Measurements from ENCODE around the gene ZNF205. TPM values are rescaled to one million over a fixed set of nuclear protein-coding genes. Genes with fewer than 3 reads are reported as not detected.
A peak's percentile ranks its signal among the peaks of the same experiment; 100 is the strongest.

ZNF205 gene
- total RNA-seq, 4 donors from 2014 or later, result 11.6 to 25.8 (median 20.4) TPM

GRCh38 chr16:3133844-3134243 is 21.5 kb downstream of the ZNF205 start:
- no peaks in the 10 kb centered on the region for H3K27me3 ChIP-seq
- H3K36me3 ChIP-seq, result peaks cover 0 to 38% of the 10 kb centered on the region in 2 donors

DNA sequence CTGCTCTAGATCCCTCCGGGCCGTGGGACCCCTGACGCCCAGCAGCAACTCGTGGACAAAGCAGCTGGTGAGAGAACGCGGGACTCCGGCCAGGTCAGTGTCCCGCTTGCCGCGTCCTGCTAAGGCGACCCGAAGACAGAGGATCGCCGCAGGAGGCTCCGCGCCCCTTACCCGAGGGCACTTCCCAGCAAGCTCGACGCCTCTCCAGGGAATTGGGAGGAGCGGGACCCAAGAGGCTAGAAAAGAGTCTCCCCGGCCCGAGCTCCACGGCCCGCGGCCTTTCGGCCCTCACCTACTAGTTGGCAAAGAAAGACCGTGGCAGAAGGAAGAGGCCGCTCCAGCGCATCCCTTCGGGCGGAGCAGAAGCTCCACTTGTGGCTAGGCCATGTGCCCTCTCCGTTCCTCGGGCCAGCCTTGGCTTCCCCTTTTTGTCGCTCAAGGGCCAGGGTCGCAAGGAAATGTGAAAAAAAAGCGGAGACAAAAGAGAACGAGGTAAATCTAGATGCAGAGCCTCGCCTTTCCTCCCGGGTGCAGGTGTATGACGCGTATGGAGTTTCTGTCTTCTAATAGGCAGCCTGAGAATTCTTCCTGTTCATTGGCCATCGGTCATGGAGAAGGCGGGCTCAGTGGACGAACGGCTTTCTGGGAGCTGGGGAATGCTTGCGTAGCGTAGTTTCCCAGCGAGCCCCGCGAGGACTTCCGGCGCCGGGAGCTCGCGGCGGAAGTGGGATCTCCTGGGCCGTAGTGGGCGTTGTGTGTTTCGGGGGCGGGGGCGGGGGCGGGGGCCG is 22.1 kb downstream of the ZNF205 start, which contains the start of gene ZNF213:
TSS of gene ZNF213 (plus strand) at position 692 of the 788 bp plus-strand sequence. CDS start 2,252 bp downstream, outside the sequence.
- Histone ChIP-seq H3K36me3 (peaks cover 0 to 44% of the 10 kb centered on the region in 2 donors), H3K27me3 (no peaks in the 10 kb centered on the region), H3K27ac (peak within 1 kb of the TSS; percentile 94 to 98 (median 96)), H3K9me3 (no peaks in the 10 kb centered on the region), H3K4me1 (peaks cover 0 to 57% (median 10%) of the 10 kb centered on the region in 3 donors), H3K4me3 (peak within 1 kb of the TSS; percentile 68 to 94)
- WGBS, 2 donors (ENCODE audit: low coverage in 1 of 2), result 0% methylated on average over 6 to 25 of the region's 63 CpGs
- peak; percentile 57 to 75 for TF ChIP-seq POLR2A (IDR thresholded peaks at IDR 0.05)
- no peak for TF ChIP-seq EP300 (IDR thresholded peaks at IDR 0.05)
- TF ChIP-seq, protein P1, sequence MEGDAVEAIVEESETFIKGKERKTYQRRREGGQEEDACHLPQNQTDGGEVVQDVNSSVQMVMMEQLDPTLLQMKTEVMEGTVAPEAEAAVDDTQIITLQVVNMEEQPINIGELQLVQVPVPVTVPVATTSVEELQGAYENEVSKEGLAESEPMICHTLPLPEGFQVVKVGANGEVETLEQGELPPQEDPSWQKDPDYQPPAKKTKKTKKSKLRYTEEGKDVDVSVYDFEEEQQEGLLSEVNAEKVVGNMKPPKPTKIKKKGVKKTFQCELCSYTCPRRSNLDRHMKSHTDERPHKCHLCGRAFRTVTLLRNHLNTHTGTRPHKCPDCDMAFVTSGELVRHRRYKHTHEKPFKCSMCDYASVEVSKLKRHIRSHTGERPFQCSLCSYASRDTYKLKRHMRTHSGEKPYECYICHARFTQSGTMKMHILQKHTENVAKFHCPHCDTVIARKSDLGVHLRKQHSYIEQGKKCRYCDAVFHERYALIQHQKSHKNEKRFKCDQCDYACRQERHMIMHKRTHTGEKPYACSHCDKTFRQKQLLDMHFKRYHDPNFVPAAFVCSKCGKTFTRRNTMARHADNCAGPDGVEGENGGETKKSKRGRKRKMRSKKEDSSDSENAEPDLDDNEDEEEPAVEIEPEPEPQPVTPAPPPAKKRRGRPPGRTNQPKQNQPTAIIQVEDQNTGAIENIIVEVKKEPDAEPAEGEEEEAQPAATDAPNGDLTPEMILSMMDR (IDR thresholded peaks at IDR 0.05), result no peak
- TF ChIP-seq POLR2AphosphoS5 (IDR thresholded peaks at IDR 0.05), result peak; percentile 93
- ATAC-seq, result peak; percentile 99

More at GRCh38 chr16:3133844-3134243, 21.5 kb downstream of the ZNF205 start:
- H3K9me3 ChIP-seq, result no peaks in the 10 kb centered on the region
- H3K27ac ChIP-seq, result peak overlapping the region; percentile 94 to 98 (median 96)
- H3K4me1 ChIP-seq, result peaks cover 0 to 64% (median 15%) of the 10 kb centered on the region in 3 donors
- 4 to 12% methylated on average over 7 of the region's 7 CpGs for WGBS, 2 donors (ENCODE audit: low coverage in 1 of 2)
- no peak for ATAC-seq
- peak overlapping the region; percentile 68 to 94 for H3K4me3 ChIP-seq
- no peak for TF ChIP-seq POLR2AphosphoS5 (IDR thresholded peaks at IDR 0.05)
- no peak for TF ChIP-seq EP300 (IDR thresholded peaks at IDR 0.05)
- TF ChIP-seq POLR2A (IDR thresholded peaks at IDR 0.05), result no peak

DNA sequence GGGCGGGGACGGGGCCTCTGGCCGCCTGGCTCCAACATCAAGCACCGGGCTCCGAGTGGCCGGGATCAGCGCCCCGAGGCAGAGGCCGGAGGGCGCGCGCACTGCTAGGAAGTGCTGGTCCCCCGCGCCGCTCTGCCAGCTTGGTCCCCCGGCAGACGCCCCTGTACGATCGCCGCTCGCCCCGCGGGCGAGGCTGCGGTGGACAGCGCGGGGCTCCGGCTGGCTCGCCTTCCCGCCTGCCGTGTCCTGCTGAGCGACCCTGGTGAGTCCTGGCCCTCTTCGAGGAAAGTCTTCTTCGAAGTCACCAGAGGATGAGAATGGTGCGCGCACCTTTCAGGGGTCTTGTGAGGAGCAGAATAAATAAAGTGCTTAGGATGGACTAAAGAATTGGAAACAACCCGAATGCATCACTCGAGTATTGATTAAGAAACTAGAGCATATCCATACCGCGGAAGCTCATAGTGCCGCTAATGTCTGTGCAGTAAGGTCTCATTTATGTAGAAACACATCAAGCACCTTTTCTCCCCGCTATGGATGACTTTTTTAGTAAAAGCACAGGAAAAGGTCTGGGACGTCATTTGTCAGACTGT is 22.8 kb downstream of the ZNF205 start:
- H3K4me3 ChIP-seq, result peak overlapping the region; percentile 68 to 94
- peak overlapping the region; percentile 59 to 98 (median 96) for H3K27ac ChIP-seq
- no peak for TF ChIP-seq EP300 (IDR thresholded peaks at IDR 0.05)
- TF ChIP-seq, protein P1 (IDR thresholded peaks at IDR 0.05), result peak in 1 of 4 experiments; percentile 25
- WGBS, 2 donors (ENCODE audit: low coverage in 1 of 2), result 0 to 2% methylated on average over 7 of the region's 43 CpGs
- H3K4me1 ChIP-seq, result peaks cover 0 to 50% (median 7%) of the 10 kb centered on the region in 3 donors
- H3K36me3 ChIP-seq, result peaks cover 0 to 51% of the 10 kb centered on the region in 2 donors
- no peaks in the 10 kb centered on the region for H3K27me3 ChIP-seq
- no peaks in the 10 kb centered on the region for H3K9me3 ChIP-seq
- ATAC-seq, result no peak

- Histone ChIP-seq H3K27me3 (no peaks in the 10 kb centered on the region), H3K36me3 (peaks cover 0 to 52% of the 10 kb centered on the region in 2 donors), H3K4me1 (peaks cover 0 to 41% (median 7%) of the 10 kb centered on the region in 3 donors), H3K9me3 (no peaks in the 10 kb centered on the region), H3K27ac (no peak overlapping the region), H3K4me3 (no peak overlapping the region)
- WGBS, 2 donors (ENCODE audit: low coverage in 1 of 2), result 100% methylated on average over 2 of the region's 13 CpGs; no CpG with 5 or more reads in 1 of the 2 donors
- TF ChIP-seq POLR2AphosphoS5 (IDR thresholded peaks at IDR 0.05), result no peak
- no peak for TF ChIP-seq EP300 (IDR thresholded peaks at IDR 0.05)
- no peak for TF ChIP-seq POLR2A (IDR thresholded peaks at IDR 0.05)
- ATAC-seq, result no peak
Observed at GRCh38 chr16:3137267-3137666, 24.9 kb downstream of the ZNF205 start.

GRCh38 chr16:3138342-3138741 is 26.0 kb downstream of the ZNF205 start:
- Histone ChIP-seq H3K4me3 (no peak overlapping the region), H3K4me1 (peaks cover 0 to 33% (median 7%) of the 10 kb centered on the region in 3 donors), H3K9me3 (no peaks in the 10 kb centered on the region), H3K36me3 (peaks cover 0 to 61% of the 10 kb centered on the region in 2 donors), H3K27ac (no peak overlapping the region), H3K27me3 (no peaks in the 10 kb centered on the region)
- TF ChIP-seq POLR2AphosphoS5 (IDR thresholded peaks at IDR 0.05), result no peak
- no peak for TF ChIP-seq EP300 (IDR thresholded peaks at IDR 0.05)
- no peak for TF ChIP-seq POLR2A (IDR thresholded peaks at IDR 0.05)
- TF ChIP-seq, protein P1 (IDR thresholded peaks at IDR 0.05), result no peak
- no CpG with 5 or more reads among the region's 21 CpGs for WGBS, 2 donors (ENCODE audit: low coverage in 1 of 2)
- ATAC-seq, result no peak
